Astrocyte (in vitro differentiated cells and primary cell): Measurements from ENCODE around the gene CERS6.

ENCODE experiments used
- CTCF ChIP-seq: IDR thresholded peaks from 2 replicates; pipeline ENCODE4 v1.5.1; 2011; ENCODE audit warnings: low read depth, mild to moderate bottlenecking, inconsistent platforms, low read length, moderate library complexity; ENCODE audit not compliant: insufficient read depth
- EZH2 ChIP-seq: IDR thresholded peaks from 2 replicates; pipeline ENCODE4 v1.6.1; 2012; ENCODE audit warnings: mild to moderate bottlenecking, low read length, inconsistent platforms; ENCODE audit not compliant: insufficient read depth

GRCh38 chr2:168517816-168518215 lies 61.7 kb downstream of the CERS6 start:
- no peak for TF ChIP-seq EZH2
- no peak for TF ChIP-seq CTCF
